D721Med (cell line): ENCODE data around the gene ZBTB26.
A peak's percentile ranks its signal among the peaks of the same experiment; 100 is the strongest.
"Not testable (repeated sequence)": the region's sequence is repeated elsewhere in the genome, so short reads cannot be mapped to it uniquely, and the experiment has no call there.

Experiments
- DNase-seq: peaks from one replicate; pipeline ENCODE4 v3.0.0; 2011; ENCODE audit warnings: low spot score; ENCODE audit not compliant: insufficient read length
- FAIRE-seq: peaks from 2 replicates; lab custom pipeline; 2011; peaks lifted over from hg19 to GRCh38; lab: Jason Lieb, UNC
- TF ChIP-seq, protein P1 (sequence below): IDR thresholded peaks from 2 replicates; pipeline ENCODE4 v1.5.1; 2012; ENCODE audit warnings: mild to moderate bottlenecking, control low read depth; ENCODE audit not compliant: insufficient read depth; ENCODE audit errors: missing control alignments

ZBTB26 gene

DNA sequence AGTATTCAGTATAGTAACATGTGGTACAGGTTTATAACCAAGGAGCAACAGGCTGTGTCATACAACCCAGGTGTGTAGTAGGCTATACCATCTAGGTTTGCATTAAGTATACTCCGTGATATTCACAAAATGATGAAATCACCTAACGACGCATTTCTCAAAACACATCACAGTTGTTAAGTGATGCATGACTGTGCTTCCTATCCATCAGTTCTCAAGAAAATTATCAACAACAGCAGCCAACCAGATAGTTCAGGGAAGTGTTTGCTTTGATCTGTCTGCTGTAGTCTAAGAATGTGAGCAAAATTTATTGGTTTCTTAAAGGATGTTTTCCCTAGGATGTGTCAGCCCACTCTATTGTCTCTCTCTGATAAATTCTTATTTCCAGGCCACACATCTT lies 7.4 kb downstream of the ZBTB26 start:
- FAIRE-seq (no peak), DNase-seq (no peak)
- TF ChIP-seq, protein P1, sequence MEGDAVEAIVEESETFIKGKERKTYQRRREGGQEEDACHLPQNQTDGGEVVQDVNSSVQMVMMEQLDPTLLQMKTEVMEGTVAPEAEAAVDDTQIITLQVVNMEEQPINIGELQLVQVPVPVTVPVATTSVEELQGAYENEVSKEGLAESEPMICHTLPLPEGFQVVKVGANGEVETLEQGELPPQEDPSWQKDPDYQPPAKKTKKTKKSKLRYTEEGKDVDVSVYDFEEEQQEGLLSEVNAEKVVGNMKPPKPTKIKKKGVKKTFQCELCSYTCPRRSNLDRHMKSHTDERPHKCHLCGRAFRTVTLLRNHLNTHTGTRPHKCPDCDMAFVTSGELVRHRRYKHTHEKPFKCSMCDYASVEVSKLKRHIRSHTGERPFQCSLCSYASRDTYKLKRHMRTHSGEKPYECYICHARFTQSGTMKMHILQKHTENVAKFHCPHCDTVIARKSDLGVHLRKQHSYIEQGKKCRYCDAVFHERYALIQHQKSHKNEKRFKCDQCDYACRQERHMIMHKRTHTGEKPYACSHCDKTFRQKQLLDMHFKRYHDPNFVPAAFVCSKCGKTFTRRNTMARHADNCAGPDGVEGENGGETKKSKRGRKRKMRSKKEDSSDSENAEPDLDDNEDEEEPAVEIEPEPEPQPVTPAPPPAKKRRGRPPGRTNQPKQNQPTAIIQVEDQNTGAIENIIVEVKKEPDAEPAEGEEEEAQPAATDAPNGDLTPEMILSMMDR: no peak

DNA sequence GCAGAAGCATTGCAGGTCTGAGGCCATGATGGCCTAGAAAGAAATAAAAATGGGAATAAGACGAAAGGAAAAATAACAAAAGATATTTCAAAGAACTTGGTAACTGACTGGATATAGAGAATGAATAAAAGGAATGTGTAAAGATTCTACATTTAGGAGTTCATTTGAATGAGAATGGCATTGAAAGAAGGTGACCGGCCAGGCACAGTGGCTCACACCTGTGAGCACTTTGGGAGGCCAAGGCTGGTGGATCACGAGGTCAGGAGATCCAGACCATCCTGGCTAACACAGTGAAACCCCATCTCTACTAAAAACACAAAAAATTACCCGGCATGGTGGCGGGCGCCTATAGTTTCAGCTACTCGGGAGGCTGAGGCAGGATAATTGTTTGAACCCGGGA lies 8.6 kb downstream of the ZBTB26 start:
- TF ChIP-seq, protein P1: no peak
- no peak for FAIRE-seq

DNA sequence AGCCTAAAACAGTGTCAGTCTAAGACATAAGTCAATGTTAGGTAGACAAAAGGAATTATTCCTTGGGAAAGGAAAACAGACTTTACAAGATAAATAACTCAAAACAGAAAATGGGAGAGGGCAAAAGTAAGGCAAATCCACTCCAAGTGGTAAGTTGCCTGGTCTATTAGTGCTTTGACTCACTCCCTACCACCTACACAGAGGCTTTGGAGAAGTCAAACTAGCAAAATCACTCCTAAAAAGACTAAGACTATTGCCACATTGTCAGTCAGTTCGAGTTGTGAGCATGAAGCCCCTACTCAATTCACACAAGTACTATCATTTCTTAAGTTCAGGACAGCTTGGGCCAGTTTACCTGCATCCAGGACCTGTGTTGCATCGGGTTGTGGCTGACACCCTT lies 13.0 kb downstream of the ZBTB26 start:
- TF ChIP-seq, protein P1: no peak
- no peak for FAIRE-seq
- DNase-seq: no peak

More for the DNA sequence above, 8.6 kb downstream of the ZBTB26 start:
- DNase-seq: no peak

DNA sequence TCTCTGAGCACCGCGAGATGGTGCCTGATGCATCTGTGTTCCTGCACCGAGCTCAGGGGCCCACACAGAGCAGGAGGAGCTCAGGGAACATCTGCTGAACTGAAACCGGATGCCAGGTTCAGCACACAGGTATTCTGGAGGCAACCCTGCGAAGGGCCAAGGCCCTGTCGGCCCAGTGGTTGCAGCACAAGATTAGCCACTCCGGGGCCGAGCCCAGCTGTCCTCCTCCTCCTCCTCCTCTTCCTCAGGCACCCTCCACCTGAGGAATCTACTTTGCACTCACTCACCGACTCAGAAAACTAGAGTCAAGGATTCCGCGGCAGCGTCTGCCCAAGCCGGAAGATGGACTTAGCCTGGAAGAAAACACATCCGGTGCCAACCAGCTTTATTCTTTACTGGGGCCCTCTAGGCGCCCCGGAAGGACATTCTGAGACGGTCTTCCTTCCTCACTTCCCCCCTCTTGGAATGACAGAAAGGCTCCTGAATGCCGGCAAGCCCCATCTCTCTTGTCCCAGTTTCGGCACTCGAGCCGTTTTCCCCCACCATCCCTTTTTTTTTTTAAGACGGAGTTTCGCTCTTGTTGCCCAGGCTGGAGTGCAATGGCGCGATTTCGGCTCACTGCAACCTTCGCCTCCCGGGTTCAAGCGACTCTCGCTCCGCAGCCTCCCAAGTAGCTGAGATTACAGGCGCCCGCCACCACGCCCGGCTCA lies 18.2 kb downstream of the ZBTB26 start, which contains the start of gene ZBTB6:
TSS of gene ZBTB6 (minus strand) at position 360 of the 710 bp plus-strand sequence. CDS start 1,251 bp downstream, outside the sequence.
- no peak for FAIRE-seq

DNA sequence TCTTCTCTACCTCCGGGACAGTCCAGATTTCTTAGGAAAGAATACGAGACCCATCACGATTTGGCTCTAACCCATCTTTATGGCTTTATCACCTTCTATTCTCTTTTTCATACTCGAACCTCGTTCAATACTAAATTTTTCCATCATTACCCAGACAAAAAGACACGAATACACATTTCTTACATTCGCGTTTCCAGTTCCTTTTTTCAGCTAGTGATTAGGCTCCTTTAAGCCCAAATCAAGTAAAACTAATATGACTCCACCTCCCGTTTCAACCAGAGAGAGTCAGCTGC lies 18.7 kb downstream of the ZBTB26 start:
- TF ChIP-seq, protein P1: no peak
- FAIRE-seq (no peak), DNase-seq (no peak)

More for the DNA sequence above, 18.2 kb downstream of the ZBTB26 start, which contains the start of gene ZBTB6:
- DNase-seq: peak; percentile 46
- TF ChIP-seq, protein P1: no peak

DNA sequence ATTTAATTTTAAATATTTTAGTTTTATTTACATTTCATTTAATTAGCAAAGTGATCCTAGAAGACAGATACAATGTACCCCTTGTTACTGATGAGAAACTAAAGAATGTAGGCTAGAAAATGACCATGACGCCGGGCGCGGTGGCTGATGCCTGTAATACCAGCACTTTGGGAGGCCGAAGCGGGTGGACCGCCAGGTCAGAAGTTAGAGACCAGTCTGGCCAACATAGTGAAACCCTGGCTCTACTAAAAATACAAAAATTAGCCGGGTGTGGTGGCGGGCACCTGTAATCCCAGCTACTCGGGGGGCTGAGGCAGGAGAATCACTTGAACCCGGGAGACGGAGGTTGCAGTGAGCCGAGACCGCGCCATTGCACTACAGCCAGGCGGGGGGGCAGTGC lies 25.2 kb downstream of the ZBTB26 start:
- not testable (repeated sequence) for DNase-seq, FAIRE-seq

DNA sequence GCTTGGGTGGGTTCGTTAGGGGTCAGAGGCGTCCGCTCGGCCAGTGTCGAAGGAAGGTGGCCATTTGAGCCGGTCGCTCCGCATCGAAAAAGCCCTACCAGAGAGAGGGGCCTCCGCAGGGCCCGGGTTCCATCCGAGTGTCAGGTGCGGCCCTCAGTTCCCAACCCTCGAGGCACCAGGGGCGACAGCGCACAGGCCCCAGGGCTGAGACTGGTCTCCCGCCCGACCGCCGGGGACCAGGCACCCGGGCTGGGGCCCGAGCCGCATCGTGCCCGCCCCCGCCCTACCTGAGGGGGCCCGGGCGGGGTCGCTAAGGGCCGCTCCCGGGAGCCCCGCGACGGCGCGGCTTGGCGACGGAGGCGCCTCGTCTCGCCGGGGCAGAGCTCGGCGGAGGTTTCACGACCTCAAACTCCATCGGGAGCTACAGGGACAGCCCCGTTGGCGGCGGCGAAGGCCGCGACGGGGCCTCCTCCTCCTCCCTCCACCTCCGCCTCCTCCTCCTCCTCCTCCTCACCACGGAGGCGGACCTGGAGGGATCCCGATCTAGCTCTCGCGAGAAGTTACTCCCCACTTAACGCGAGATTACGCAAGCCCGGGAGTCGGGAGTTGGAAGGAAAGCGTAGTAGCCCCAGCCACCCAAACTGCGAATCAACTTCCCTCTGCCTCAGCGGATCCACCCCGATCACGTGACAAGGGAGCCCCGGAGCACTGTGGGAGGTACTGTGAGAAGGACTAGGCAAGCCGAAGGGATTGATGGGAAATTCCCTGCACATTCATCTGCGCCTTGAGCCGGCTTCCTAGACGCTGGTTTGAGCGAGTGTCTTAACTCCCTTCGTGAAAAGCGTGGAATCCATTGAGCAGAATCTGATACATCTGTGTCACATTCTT lies 26.2 kb downstream of the ZBTB26 start, which contains the start of gene RC3H2:
TSS of gene RC3H2 (minus strand) at position 537 of the 888 bp plus-strand sequence. CDS start 7,850 bp downstream, outside the sequence.
- FAIRE-seq (peak; percentile 92), DNase-seq (peak; percentile 21)
- TF ChIP-seq, protein P1: no peak
